Heart right ventricle (tissue), 16 donors: ENCODE data around the gene GPC5. TPM values are rescaled to one million over a fixed set of nuclear protein-coding genes. Genes with fewer than 3 reads are reported as not detected.

Experiments
- ATAC-seq, 8 donors: fragments of 200-7000 bp; cut with Tn5 transposase; one replicate each; pipeline ENCODE4 v1.9.1; 2020; ENCODE audit warnings: mild to moderate bottlenecking in 8 of 8, moderate library complexity in 8 of 8, moderate number of reproducible peaks in 1 of 8
- DNase-seq, 2 donors: peaks; one replicate each; pipeline ENCODE4 v3.0.0-alpha.2; 2020
- H3K27ac ChIP-seq, 10 donors: fragments of 200-600 bp; sonication (generic) in 2 of 10; one replicate each; pipeline versions ENCODE4 v1.5.0 to v1.8.0; 2020 to 2022; ENCODE audit warnings: mild to moderate bottlenecking in 3 of 10
- H3K27me3 ChIP-seq, 7 donors: fragments of 200-600 bp; one replicate each; pipeline ENCODE4 v1.8.0; 2021 to 2022; ENCODE audit warnings: mild to moderate bottlenecking in 2 of 7
- H3K36me3 ChIP-seq, 9 donors: fragments of 200-600 bp; sonication (generic) in 1 of 9; one replicate each; pipeline versions ENCODE4 v1.5.0 to v1.8.0; 2020 to 2022; ENCODE audit warnings: mild to moderate bottlenecking in 2 of 9
- H3K4me1 ChIP-seq, 9 donors: fragments of 200-600 bp; sonication (generic) in 1 of 9; one replicate each; pipeline versions ENCODE4 v1.5.0 to v1.8.0; 2020 to 2022; ENCODE audit warnings: mild to moderate bottlenecking in 4 of 9
- H3K4me3 ChIP-seq, 10 donors: fragments of 200-600 bp; sonication (generic) in 2 of 10; one replicate each; pipeline versions ENCODE4 v1.5.0 to v1.8.0; 2020 to 2022; ENCODE audit warnings: mild to moderate bottlenecking in 7 of 10, moderate library complexity in 2 of 10
- H3K9me3 ChIP-seq, 11 donors: fragments of 200-600 bp in 10 of 11; sonication (generic) in 2 of 11; one replicate each; pipeline versions ENCODE4 v1.5.0 to v1.8.0; 2013 to 2022; ENCODE audit warnings: mild to moderate bottlenecking in 2 of 11, control low read depth in 1 of 11, moderate library complexity in 1 of 11
- WGBS, 2 donors: extraction: QIAGEN DNeasy Blood & Tissue Kit; methylation state at CpG; one replicate each; pipeline ENCODE4 v1.1.7; 2013; ENCODE audit warnings: inconsistent platforms in 1 of 2; 5-methylcytosine and 5-hydroxymethylcytosine counted together
- intact Hi-C, 10 donors: fragments of 100-400 bp; cut with DNase I; formaldehyde crosslinking; loops; one replicate each; pipeline versions ENCODE4 v1.11.1 to v1.14.2; 2022
- polyA plus RNA-seq, 2 donors: library from polyadenylated mRNA; stranded (reverse); fragments of 200-250 nt; gene quantifications; one replicate each; pipeline ENCODE4 v1.2.3, GENCODE V29; 2013
- total RNA-seq, 10 donors: library from RNA; stranded (reverse); fragmentation: NEBNext Ultra II Directional in 3 of 10; extraction: Animal tissue kit (Norgen Biotek cat#: 25700) in 3 of 10; gene quantifications; one replicate each; pipeline versions ENCODE4 v1.2.1 to v1.2.4, GENCODE V29; 2021 to 2023
- TF ChIP-seq, protein P1 (sequence below), 9 donors: fragments of 200-600 bp; sonication (generic) in 2 of 9; IDR thresholded peaks; one replicate each; pipeline versions ENCODE4 v1.5.0 to v1.8.0; 2021 to 2022; ENCODE audit warnings: antibody characterized with exemption in 9 of 9, mild to moderate bottlenecking in 5 of 9, moderate library complexity in 1 of 9
- donor health status: Arrhythmogenic right ventricular cardiomyopathy.
- donor health status: ischemic (EF 13 %, LVEDD 7.1; RV severe dilation, severe dysfunction).
- donor health status: healthy with polysubstance abuse.
- donor health status: DM: no; HTN: yes; CAD: no.
- donor health status: DM: no; HTN: no; CAD: no.
- donor health status: ischemic (EF 25% LVEDD 6.9; RV normal size, moderate dysfunction).
- donor health status: ischemic (EF 25% LVEDD 5.7; RV mildly dilated, moderate dysfunction).
- donor health status: healthy.
- donor health status: DM: yes; HTN: yes; CAD: no.
- donor health status: Ischemic cardiomyopathy.
- donor health status: ischemic (EF 35%, LVEDD 5.7; RV mildly dilated, moderate dysfunction).
- donor health status: nonischemic (EF 11% LVEDD 7.7; RV severe dilation, severe dysfunction).
- donor health status: DM: yes; HTN: yes; CAD: no.
- donor health status: PGD.
- donor health status: ischemic (EF 29% LVEDD 5.4; RV normal size, mild dysfunction).
- donor health status: nonischemic (EF 23%, LVEDD 6.1; RV moderate dilation, normal function).

GPC5 gene
- total and polyA plus RNA-seq, 12 donors = 0.01 to 3.5 (median 0.70) TPM; not detected in 1

DNA sequence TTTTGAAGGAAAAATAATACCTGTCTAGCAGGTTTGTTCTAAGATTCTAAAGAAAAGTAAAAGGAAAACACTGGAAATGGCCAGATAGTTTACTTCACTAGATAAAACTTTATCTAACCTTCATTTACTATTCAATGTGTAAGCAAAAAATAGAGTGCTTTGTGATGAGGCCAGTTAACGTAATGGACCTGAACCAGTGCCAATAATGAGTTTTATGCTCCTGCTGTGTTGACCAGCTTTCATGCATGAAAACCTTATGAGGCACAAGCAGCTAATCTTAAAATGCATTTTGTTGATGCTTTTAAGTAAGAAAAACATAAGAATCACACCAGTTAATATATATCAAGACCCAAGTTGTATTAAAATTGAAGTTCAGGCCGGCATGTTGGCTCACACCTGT lies 1211.0 kb downstream of the GPC5 start:
- no peak overlapping the region for H3K4me3 ChIP-seq
- intact Hi-C loops = no loop called here
- H3K27ac ChIP-seq = no peak overlapping the region
- peaks cover 0 to 4% (median 0%) of the 10 kb centered on the region in 11 donors for H3K9me3 ChIP-seq
- no peaks in the 10 kb centered on the region for H3K36me3 ChIP-seq
- TF ChIP-seq, protein P1, sequence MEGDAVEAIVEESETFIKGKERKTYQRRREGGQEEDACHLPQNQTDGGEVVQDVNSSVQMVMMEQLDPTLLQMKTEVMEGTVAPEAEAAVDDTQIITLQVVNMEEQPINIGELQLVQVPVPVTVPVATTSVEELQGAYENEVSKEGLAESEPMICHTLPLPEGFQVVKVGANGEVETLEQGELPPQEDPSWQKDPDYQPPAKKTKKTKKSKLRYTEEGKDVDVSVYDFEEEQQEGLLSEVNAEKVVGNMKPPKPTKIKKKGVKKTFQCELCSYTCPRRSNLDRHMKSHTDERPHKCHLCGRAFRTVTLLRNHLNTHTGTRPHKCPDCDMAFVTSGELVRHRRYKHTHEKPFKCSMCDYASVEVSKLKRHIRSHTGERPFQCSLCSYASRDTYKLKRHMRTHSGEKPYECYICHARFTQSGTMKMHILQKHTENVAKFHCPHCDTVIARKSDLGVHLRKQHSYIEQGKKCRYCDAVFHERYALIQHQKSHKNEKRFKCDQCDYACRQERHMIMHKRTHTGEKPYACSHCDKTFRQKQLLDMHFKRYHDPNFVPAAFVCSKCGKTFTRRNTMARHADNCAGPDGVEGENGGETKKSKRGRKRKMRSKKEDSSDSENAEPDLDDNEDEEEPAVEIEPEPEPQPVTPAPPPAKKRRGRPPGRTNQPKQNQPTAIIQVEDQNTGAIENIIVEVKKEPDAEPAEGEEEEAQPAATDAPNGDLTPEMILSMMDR (IDR thresholded peaks at IDR 0.05) = no peak
- ATAC-seq (no peak), DNase-seq (no peak)
- H3K27me3 ChIP-seq = no peaks in the 10 kb centered on the region
- no peaks in the 10 kb centered on the region for H3K4me1 ChIP-seq
- 71% methylated on average over 2 of the region's 2 CpGs for WGBS, 2 donors

DNA sequence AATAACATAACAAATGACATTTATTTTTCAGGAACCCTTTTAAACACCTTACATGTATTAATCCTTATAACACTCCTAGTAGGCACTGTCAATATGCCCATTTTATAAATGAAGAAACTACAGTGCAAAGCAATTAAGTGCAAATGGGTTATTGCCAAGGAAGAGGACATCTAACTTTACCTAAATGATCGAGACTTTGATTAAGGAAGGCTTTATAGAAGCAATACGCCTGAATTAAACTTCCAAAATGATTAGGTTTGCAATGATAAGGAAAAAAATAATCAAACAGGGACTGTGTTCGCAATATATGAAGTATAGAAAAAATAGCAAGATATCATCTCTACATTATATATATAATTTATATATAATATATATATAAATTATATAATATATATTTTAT lies 1214.5 kb downstream of the GPC5 start:
- Histone ChIP-seq H3K4me3 (no peak overlapping the region), H3K9me3 (no peaks in the 10 kb centered on the region), H3K4me1 (no peaks in the 10 kb centered on the region), H3K27me3 (no peaks in the 10 kb centered on the region), H3K27ac (no peak overlapping the region), H3K36me3 (no peaks in the 10 kb centered on the region)
- ATAC-seq (no peak), DNase-seq (no peak)
- intact Hi-C loops = no loop called here
- 93 to 94% methylated on average over 3 of the region's 3 CpGs for WGBS, 2 donors
- TF ChIP-seq, protein P1 (IDR thresholded peaks at IDR 0.05) = no peak

DNA sequence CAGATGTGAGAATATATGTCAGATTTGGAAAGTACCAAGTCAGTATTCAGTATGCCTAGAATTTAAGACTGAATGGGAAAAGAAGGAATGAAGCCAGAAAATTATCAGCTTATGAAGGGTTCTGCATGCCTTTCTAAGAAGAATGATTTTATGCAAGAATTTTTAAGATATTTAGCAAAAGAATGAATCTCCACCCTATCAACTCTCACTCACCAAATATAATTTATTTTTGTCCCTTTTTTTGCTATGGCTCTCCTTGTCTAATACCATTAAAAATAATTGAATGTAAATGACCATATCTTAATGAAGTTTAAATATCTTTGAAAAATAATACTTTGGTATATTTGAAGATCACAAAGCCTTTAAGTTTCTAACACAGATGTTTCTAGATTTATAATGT lies 1215.5 kb downstream of the GPC5 start:
- no peak overlapping the region for H3K4me3 ChIP-seq
- H3K27ac ChIP-seq = no peak overlapping the region
- no peaks in the 10 kb centered on the region for H3K9me3 ChIP-seq
- intact Hi-C loops = no loop called here
- ATAC-seq = no peak
- no peaks in the 10 kb centered on the region for H3K36me3 ChIP-seq
- no peak for DNase-seq
- H3K4me1 ChIP-seq = no peaks in the 10 kb centered on the region
- H3K27me3 ChIP-seq = no peaks in the 10 kb centered on the region
- TF ChIP-seq, protein P1 (IDR thresholded peaks at IDR 0.05) = no peak

DNA sequence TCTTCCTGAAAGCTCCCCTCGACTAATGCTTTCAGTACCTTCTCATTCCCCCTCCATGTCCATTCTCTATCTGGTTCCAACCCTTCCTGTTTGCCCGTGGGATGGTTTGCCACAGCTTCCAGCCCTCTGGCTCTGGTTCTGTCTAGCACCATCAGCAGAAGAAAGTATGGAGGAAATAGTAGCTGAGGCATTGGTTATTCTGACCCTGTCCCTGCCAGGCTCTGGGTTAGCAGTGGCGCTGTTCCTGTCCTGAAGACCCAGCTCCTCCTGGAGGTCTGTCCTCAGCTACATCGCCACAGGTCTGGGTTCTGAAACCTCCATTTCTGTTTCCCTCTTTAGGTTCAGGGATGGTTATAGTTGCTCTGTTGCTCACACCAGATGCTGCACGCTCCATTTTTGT lies 1223.6 kb downstream of the GPC5 start:
- ATAC-seq (no peak), DNase-seq (no peak)
- no peaks in the 10 kb centered on the region for H3K27me3 ChIP-seq
- H3K27ac ChIP-seq = no peak overlapping the region
- intact Hi-C loops = no loop called here
- no peaks in the 10 kb centered on the region for H3K4me1 ChIP-seq
- no peaks in the 10 kb centered on the region for H3K36me3 ChIP-seq
- H3K4me3 ChIP-seq = no peak overlapping the region
- TF ChIP-seq, protein P1 (IDR thresholded peaks at IDR 0.05) = no peak
- 84 to 91% methylated on average over 5 of the region's 5 CpGs for WGBS, 2 donors
- peaks cover 0 to 7% (median 0%) of the 10 kb centered on the region in 11 donors for H3K9me3 ChIP-seq

DNA sequence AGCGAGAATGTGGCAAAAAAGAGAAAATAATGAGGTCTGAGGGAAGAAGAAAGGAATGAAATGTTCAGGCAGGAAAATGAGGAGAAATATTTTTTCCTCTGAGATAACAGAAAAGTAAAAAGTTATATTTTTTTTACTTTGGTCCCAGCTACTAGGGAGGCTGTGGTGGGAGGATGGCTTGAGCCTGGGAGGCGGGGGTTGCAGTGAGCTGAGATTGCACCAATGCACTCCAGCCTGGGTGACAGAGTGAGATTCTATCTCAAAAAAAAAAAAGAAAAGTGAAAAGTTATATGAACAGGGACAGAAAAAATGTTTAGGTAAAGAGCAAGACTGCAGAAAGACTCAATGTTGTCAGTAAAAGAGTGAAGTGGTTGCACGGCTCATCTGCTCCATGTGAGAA lies 1224.5 kb downstream of the GPC5 start:
- Histone ChIP-seq H3K27ac (no peak overlapping the region), H3K9me3 (peaks cover 0 to 7% (median 0%) of the 10 kb centered on the region in 11 donors), H3K4me1 (no peaks in the 10 kb centered on the region), H3K4me3 (no peak overlapping the region), H3K36me3 (no peaks in the 10 kb centered on the region), H3K27me3 (no peaks in the 10 kb centered on the region)
- ATAC-seq = no peak
- DNase-seq = no peak
- TF ChIP-seq, protein P1 (IDR thresholded peaks at IDR 0.05) = no peak
- WGBS, 2 donors = 74 to 85% methylated on average over 3 of the region's 3 CpGs
- intact Hi-C loops = no loop called here
